Endothelial cell of umbilical vein (primary cell): Measurements from ENCODE around the gene D2HGDH.

Source experiments
- CTCF ChIP-seq, 2 donors: IDR thresholded peaks; 1 replicate in 1 of 2; 2 replicates in 1 of 2; pipeline ENCODE4 v1.5.1; 2011; ENCODE audit warnings: low read length in 2 of 2, mild to moderate bottlenecking in 2 of 2, moderate library complexity in 2 of 2, control low read depth in 1 of 2, inconsistent platforms in 1 of 2, low read depth in 1 of 2; ENCODE audit not compliant: insufficient read depth in 1 of 2; ENCODE audit errors: extremely low read depth in 1 of 2
- EZH2 ChIP-seq: IDR thresholded peaks from 2 replicates; pipeline ENCODE4 v1.6.1; 2012; ENCODE audit warnings: borderline replicate concordance, low read depth, mild to moderate bottlenecking, moderate library complexity, low read length, inconsistent platforms; ENCODE audit not compliant: severe bottlenecking
- MAX ChIP-seq: IDR thresholded peaks from 2 replicates; pipeline ENCODE4 v1.6.1; 2011; ENCODE audit not compliant: insufficient read depth, insufficient read length
- POLR2A ChIP-seq: IDR thresholded peaks from 2 replicates; pipeline ENCODE4 v1.6.1; 2012; ENCODE audit warnings: low read depth, mild to moderate bottlenecking, control low read depth, low read length
- POLR2AphosphoS5 ChIP-seq: IDR thresholded peaks from 2 replicates; pipeline ENCODE4 v1.6.1; 2012; ENCODE audit warnings: low read depth, mild to moderate bottlenecking, control low read depth, low read length, moderate library complexity; ENCODE audit not compliant: insufficient read depth

GRCh38 chr2:241774419-241775222, 40.2 kb downstream of the D2HGDH start:
- TF ChIP-seq POLR2A (no peak), CTCF (IDR thresholded peaks at IDR 0.05; ENCODE audit: extremely low read depth in 1 of 2, insufficient read depth in 1 of 2, low read depth in 1 of 2, low read length in 2 of 2) (no peak), POLR2AphosphoS5 (no peak), EZH2 (no peak), MAX (no peak)
